Smooth muscle cell (in vitro differentiated cells): ENCODE results near the gene TTYH3. TPM values are rescaled to one million over a fixed set of nuclear protein-coding genes. Genes with fewer than 3 reads are reported as not detected.

ENCODE experiments used
- DNase-seq: peaks from one replicate; lab custom pipeline; 2025; ENCODE audit not compliant: unreplicated experiment; lab: John Stamatoyannopoulos, UW
- H2AFZ ChIP-seq: fragments of 200-600 bp; sonication (generic); 2 replicates; pipeline ENCODE4 v1.6.0; 2016; ENCODE audit warnings: antibody characterized with exemption, low read depth, mild to moderate bottlenecking
- H3F3A ChIP-seq: fragments of 200-600 bp; sonication (generic); 2 replicates; pipeline ENCODE4 v1.6.0; 2017; ENCODE audit warnings: antibody characterized with exemption, low read depth
- H3K27ac ChIP-seq: fragments of 200-600 bp; sonication (generic); 2 replicates; pipeline ENCODE4 v1.5.1; 2016; ENCODE audit warnings: low read depth, mild to moderate bottlenecking
- H3K27me3 ChIP-seq: fragments of 200-600 bp; sonication (generic); 2 replicates; pipeline ENCODE4 v1.6.1; 2016; ENCODE audit warnings: low read depth, mild to moderate bottlenecking
- H3K36me3 ChIP-seq: fragments of 200-600 bp; sonication (generic); 2 replicates; pipeline ENCODE4 v1.5.1; 2016; ENCODE audit warnings: low read depth
- H3K4me1 ChIP-seq: fragments of 200-600 bp; sonication (generic); 2 replicates; pipeline ENCODE4 v1.5.1; 2016; ENCODE audit warnings: low read depth
- H3K4me2 ChIP-seq: fragments of 200-600 bp; sonication (generic); 2 replicates; pipeline ENCODE4 v1.6.0; 2016; ENCODE audit warnings: mild to moderate bottlenecking
- H3K4me3 ChIP-seq: fragments of 200-600 bp; sonication (generic); 2 replicates; pipeline ENCODE4 v1.5.1; 2016; ENCODE audit warnings: mild to moderate bottlenecking
- H3K79me2 ChIP-seq: fragments of 200-600 bp; sonication (generic); 2 replicates; pipeline ENCODE4 v1.6.0; 2016; ENCODE audit warnings: low read depth, mild to moderate bottlenecking
- H3K9ac ChIP-seq: fragments of 200-600 bp; sonication (generic); 2 replicates; pipeline ENCODE4 v1.6.0; 2016; ENCODE audit warnings: low read depth
- H3K9me3 ChIP-seq: fragments of 200-600 bp; sonication (generic); replicated peaks from 2 replicates; pipeline ENCODE4 v1.5.1; 2016; ENCODE audit warnings: low read depth
- H4K20me1 ChIP-seq: fragments of 200-600 bp; sonication (generic); 2 replicates; pipeline ENCODE4 v1.6.0; 2016; ENCODE audit warnings: low read depth
- whole genome bisulfite sequencing: methylation state at CpG from one replicate; pipeline ENCODE4 v1.1.7; 2016; ENCODE audit warnings: low lambda C conversion rate; 5-methylcytosine and 5-hydroxymethylcytosine counted together
- polyA plus RNA-seq: library from polyadenylated mRNA; unstranded; fragments of >200 nt; fragmentation: Nextera tagmentation; extraction: Ambion mirVana; gene quantifications from 2 replicates; pipeline ENCODE4 v1.2.1, GENCODE V29; 2016
- total RNA-seq: library from RNA; depleted of rRNA; stranded (reverse); fragments of >200 nt; gene quantifications from 2 replicates; pipeline ENCODE4 v1.2.3, GENCODE V29; 2014
- TF ChIP-seq, protein P1 (sequence below): fragments of 200-600 bp; sonication (generic); IDR thresholded peaks from 2 replicates; pipeline ENCODE4 v1.5.1; 2017; ENCODE audit warnings: borderline replicate concordance, mild to moderate bottlenecking, antibody characterized with exemption; ENCODE audit not compliant: insufficient read depth, poor library complexity, severe bottlenecking

TTYH3 gene
- total and polyA plus RNA-seq, 2 experiments from 2014 or later = 51.5 to 179 TPM

DNA sequence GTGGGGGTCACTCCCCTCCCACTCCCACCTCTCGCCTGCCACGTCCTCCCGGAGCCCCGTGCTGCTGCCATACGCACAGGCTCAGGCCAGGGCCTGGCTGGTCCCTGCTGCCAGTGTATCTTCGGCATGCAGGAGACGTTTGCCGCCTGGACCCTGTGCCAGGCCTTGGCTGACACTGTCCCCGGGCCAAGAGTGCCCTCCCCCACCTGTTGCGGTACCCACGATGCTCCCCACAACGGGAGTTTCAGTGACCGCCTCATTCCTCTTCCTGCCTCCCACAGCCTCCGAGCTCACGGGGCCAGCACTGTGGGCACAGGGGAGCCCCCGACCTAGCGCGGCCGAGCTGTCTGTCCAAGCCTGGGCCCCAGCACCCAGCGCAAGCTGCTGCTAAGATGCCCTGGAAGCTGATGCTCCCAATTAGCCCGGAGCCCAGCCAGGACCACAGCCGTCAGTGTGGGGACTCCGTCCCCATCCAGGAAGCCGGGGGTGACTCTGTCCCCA, 7.4 kb downstream of the TTYH3 start:
- no peaks in the 10 kb centered on the region for H3K36me3 ChIP-seq
- DNase-seq = no peak
- peaks cover 16% of the 10 kb centered on the region for H3K4me1 ChIP-seq
- no peak overlapping the region for H3K9ac ChIP-seq
- H3K27me3 ChIP-seq = no peaks in the 10 kb centered on the region
- H3K4me3 ChIP-seq = no peak overlapping the region
- H3K27ac ChIP-seq = peak overlapping the region; percentile 78
- H4K20me1 ChIP-seq = peaks cover 99% of the 10 kb centered on the region
- no peaks in the 10 kb centered on the region for H3F3A ChIP-seq
- TF ChIP-seq, protein P1, sequence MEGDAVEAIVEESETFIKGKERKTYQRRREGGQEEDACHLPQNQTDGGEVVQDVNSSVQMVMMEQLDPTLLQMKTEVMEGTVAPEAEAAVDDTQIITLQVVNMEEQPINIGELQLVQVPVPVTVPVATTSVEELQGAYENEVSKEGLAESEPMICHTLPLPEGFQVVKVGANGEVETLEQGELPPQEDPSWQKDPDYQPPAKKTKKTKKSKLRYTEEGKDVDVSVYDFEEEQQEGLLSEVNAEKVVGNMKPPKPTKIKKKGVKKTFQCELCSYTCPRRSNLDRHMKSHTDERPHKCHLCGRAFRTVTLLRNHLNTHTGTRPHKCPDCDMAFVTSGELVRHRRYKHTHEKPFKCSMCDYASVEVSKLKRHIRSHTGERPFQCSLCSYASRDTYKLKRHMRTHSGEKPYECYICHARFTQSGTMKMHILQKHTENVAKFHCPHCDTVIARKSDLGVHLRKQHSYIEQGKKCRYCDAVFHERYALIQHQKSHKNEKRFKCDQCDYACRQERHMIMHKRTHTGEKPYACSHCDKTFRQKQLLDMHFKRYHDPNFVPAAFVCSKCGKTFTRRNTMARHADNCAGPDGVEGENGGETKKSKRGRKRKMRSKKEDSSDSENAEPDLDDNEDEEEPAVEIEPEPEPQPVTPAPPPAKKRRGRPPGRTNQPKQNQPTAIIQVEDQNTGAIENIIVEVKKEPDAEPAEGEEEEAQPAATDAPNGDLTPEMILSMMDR = no peak
- no peak overlapping the region for H3K4me2 ChIP-seq
- no peaks in the 10 kb centered on the region for H3K9me3 ChIP-seq
- WGBS = 96% methylated on average over 24 of the region's 24 CpGs
- H2AFZ ChIP-seq = no peak overlapping the region
- peaks cover 96% of the 10 kb centered on the region for H3K79me2 ChIP-seq

DNA sequence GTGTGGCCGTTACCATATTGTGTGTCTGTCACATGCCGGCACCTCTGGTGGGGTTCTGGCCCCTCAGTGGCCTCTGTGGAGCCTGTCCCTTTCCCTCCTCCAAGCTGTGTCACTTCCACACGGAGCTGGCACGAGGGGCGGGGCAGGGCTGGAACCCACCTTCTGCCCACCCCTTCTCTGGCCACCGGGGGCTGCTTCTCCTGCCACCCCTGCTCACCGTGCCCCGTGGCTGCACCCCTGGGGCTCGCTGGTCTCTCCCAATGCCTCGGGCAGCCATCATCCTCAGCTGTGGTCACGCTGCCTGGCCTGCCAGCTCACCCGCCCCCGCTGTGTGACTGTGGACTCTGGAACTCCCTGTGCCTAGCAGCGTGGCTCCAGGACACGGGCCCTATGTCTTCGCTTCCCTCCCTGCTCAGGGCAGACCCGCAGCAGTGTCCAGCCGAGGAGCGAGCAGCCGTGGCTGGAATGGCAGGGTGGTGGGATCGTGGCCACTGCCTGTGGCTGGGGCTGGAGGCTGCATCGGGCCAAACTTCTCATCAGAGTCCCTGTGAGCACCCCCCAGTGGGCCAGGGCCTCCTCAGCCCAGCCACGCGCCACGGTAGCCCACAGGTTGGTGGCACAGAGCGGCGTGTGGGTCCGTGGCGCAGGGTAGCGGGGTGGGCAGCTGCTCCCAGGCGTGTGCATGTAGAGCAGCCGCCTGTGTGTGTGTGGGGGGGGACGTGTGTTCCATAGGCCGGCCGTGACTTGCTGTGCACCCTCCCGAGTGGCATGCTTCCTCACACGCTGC, 8.1 kb downstream of the TTYH3 start:
- DNase-seq = no peak
- Histone ChIP-seq H3K79me2 (peaks cover 96% of the 10 kb centered on the region), H4K20me1 (peaks cover 99% of the 10 kb centered on the region), H3F3A (no peaks in the 10 kb centered on the region), H3K9ac (no peak overlapping the region), H3K4me3 (no peak overlapping the region), H3K9me3 (no peaks in the 10 kb centered on the region), H3K27me3 (no peaks in the 10 kb centered on the region), H2AFZ (no peak overlapping the region), H3K4me2 (no peak overlapping the region), H3K27ac (no peak overlapping the region), H3K4me1 (peaks cover 16% of the 10 kb centered on the region), H3K36me3 (no peaks in the 10 kb centered on the region)
- 89% methylated on average over 34 of the region's 37 CpGs for WGBS
- TF ChIP-seq, protein P1 = no peak

DNA sequence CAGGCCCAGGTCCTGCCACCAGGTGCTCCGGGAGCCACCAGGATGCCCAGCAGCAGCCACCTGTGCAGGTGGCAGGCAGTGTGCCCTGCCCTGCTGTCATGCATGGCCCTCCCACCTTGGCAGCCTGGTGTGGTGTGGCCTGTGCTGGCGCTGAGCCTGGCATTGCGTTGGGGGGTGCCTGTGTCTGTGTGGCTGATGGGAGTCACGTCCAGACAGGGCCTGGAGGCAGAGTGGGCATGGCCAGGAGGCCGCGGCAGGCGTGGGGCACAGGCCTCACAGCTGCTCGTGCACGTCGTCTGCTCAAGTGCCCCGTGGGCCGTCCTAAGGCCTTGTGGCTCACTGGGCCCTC, 8.7 kb downstream of the TTYH3 start:
- Histone ChIP-seq H3K79me2 (peaks cover 94% of the 10 kb centered on the region), H3K4me1 (peaks cover 16% of the 10 kb centered on the region), H3F3A (no peaks in the 10 kb centered on the region), H3K4me3 (no peak overlapping the region), H3K27ac (peak overlapping the region; percentile 88), H3K36me3 (no peaks in the 10 kb centered on the region), H3K9me3 (no peaks in the 10 kb centered on the region), H2AFZ (no peak overlapping the region), H3K9ac (no peak overlapping the region), H4K20me1 (peaks cover 99% of the 10 kb centered on the region), H3K4me2 (peak overlapping the region; percentile 76), H3K27me3 (no peaks in the 10 kb centered on the region)
- TF ChIP-seq, protein P1 = no peak
- 85% methylated on average over 12 of the region's 12 CpGs for WGBS
- DNase-seq = no peak
